ENCODE results near the gene DHX16. TPM values are rescaled to one million over a fixed set of nuclear protein-coding genes. Genes with fewer than 3 reads are reported as not detected.

DHX16 gene
- total RNA-seq, 1 experiment from 2014 or later: 34.8 TPM

- H2BK12ac ChIP-seq (ENCODE audit: insufficient read length, low read depth, low read length): no peak overlapping the region
- Mint-ChIP-seq H3K27me3 (ENCODE audit: low read depth) (peaks cover 3% of the 10 kb centered on the region; the same call in 1 of the 2 replicates), H3K9me3 (no peaks in the 10 kb centered on the region; a peak in 1 of 5 replicates), H3K27ac (peak overlapping the region in 2 of 3 experiments; percentile 6 to 36; a peak in 4 of 7 replicates), H3K36me3 (ENCODE audit: insufficient read depth in 1 of 3, low read depth in 3 of 3) (peaks cover 7 to 24% (median 19%) of the 10 kb centered on the region in 3 experiments; a peak in 6 of 7 replicates), H3K4me1 (peaks cover 69 to 73% of the 10 kb centered on the region in 2 experiments), H3K4me3 (peak overlapping the region; percentile 35 to 73)
- H3K79me2 ChIP-seq (ENCODE audit: insufficient read depth, low read length): peaks cover 2% of the 10 kb centered on the region; the same call in 1 of the 2 replicates
- no peak overlapping the region for H3K14ac ChIP-seq (ENCODE audit: insufficient read depth, low read length)
- no peak for DNase-seq
- H3K4me2 ChIP-seq (ENCODE audit: insufficient read depth, insufficient read length, low read length): peak overlapping the region; percentile 40
- no peak overlapping the region for H3T11ph ChIP-seq (ENCODE audit: low read length)
- no peak overlapping the region for H2BK5ac ChIP-seq (ENCODE audit: insufficient read length, low read length)
- no peaks in the 10 kb centered on the region for H3K79me1 ChIP-seq (ENCODE audit: insufficient read depth, low read depth, low read length, poor library complexity, severe bottlenecking)
- no peak overlapping the region for H3K27ac ChIP-seq (ENCODE audit: insufficient read length, low read depth, low read length)
- no peak overlapping the region for H4K91ac ChIP-seq (ENCODE audit: insufficient read length, low read depth, low read length)
- no peak overlapping the region for H3K56ac ChIP-seq (ENCODE audit: insufficient read length, low read depth, low read length)
- peaks cover 22% of the 10 kb centered on the region for H3K23me2 ChIP-seq (ENCODE audit: insufficient read length, low read depth, low read length, poor library complexity, severe bottlenecking)
- H2BK20ac ChIP-seq (ENCODE audit: low read depth, low read length, poor library complexity, severe bottlenecking): no peak overlapping the region
- no peaks in the 10 kb centered on the region for H3K27me3 ChIP-seq (ENCODE audit: insufficient read depth, low read length)
- H2AFZ ChIP-seq (ENCODE audit: low read length): no peak overlapping the region
- H2BK15ac ChIP-seq (ENCODE audit: low read depth, low read length): no peak overlapping the region
- no peak overlapping the region for H3K9ac ChIP-seq (ENCODE audit: extremely low read depth, insufficient read length, low read length)
- no peak overlapping the region for H3K23ac ChIP-seq (ENCODE audit: insufficient read length, low read depth, low read length)
- no peak overlapping the region for H2AK5ac ChIP-seq (ENCODE audit: insufficient read length, low read length)
- no peak overlapping the region for H4K8ac ChIP-seq (replicated peaks; ENCODE audit: insufficient read length, low read depth, low read length)
- H3K18ac ChIP-seq (ENCODE audit: insufficient read length, low read depth, low read length): no peak overlapping the region
- H3K4me1 ChIP-seq (ENCODE audit: insufficient read depth, low read length): peaks cover 14% of the 10 kb centered on the region; the same call in 1 of the 2 replicates
- no CpG with 5 or more reads among the region's 2 CpGs for WGBS (ENCODE audit: extremely low coverage, insufficient read length, low lambda C conversion rate)
- no peaks in the 10 kb centered on the region for H4K20me1 ChIP-seq (ENCODE audit: control insufficient read depth, insufficient read depth, insufficient read length)
- H4K5ac ChIP-seq (ENCODE audit: insufficient read length, low read depth, low read length): no peak overlapping the region
- no peak overlapping the region for H3K4ac ChIP-seq (ENCODE audit: low read depth, low read length)
- H3K9me3 ChIP-seq (ENCODE audit: control insufficient read depth, low read depth, low read length): no peaks in the 10 kb centered on the region
- no peak for TF ChIP-seq CTCF (conservative IDR thresholded peaks at IDR 0.05)
- H2BK120ac ChIP-seq (ENCODE audit: low read depth, low read length, poor library complexity, severe bottlenecking): no peak overlapping the region
These were observed 11.2 kb upstream of the DHX16 start for GRCh38 chr6:30683980-30684338.

Data from H9 (cell line).